ENCODE measurements around the gene ADPRHL1. TPM values are rescaled to one million over a fixed set of nuclear protein-coding genes. Genes with fewer than 3 reads are reported as not detected.

The ADPRHL1 gene
- total and polyA plus RNA-seq, 2 donors (not counting 3 experiments of a cell fraction or from before 2014, with no cell fraction given) = 0.52 to 0.97 TPM

GRCh38 chr13:113458253-113459065 lies 5.2 kb upstream of the ADPRHL1 start:
- no peaks in the 10 kb centered on the region for H3K9me3 ChIP-seq (replicated peaks; ENCODE audit: control insufficient read depth, insufficient read depth, low read length)
- intact Hi-C loops (cut with micrococcal nuclease) = loop anchor here (1.0 kb wide), 1 partner anchor 104 kb away; no protein-coding TSS in a partner anchor
- CTCF ChIA-PET = interaction anchor here (0.6 to 4.9 kb wide), 10 partner anchors 16 to 108 kb away, joined by 3 to 70 read pairs (median 4); partner anchors contain the start of gene DCUN1D2
- H3K4me3 ChIP-seq (replicated peaks in 1 of 3; ENCODE audit: insufficient read depth in 1 of 3, low read depth in 1 of 3, low read length in 3 of 3) = no peak overlapping the region
- no peak overlapping the region for H2AFZ ChIP-seq (ENCODE audit: low read depth, low read length)
- no TSS peak for BruUV-seq (replicated peaks)
- H3K79me2 ChIP-seq (ENCODE audit: control insufficient read depth, insufficient read depth, low read length) = no peaks in the 10 kb centered on the region
- POLR2A ChIA-PET = no interaction called here
- TF ChIP-seq FOS (IDR thresholded peaks at IDR 0.05; ENCODE audit: borderline replicate concordance, insufficient read depth, low read length) (no peak), CTCF (IDR thresholded peaks at IDR 0.05; ENCODE audit: extremely low read depth in 1 of 2, insufficient read depth in 1 of 2, low read depth in 1 of 2, low read length in 2 of 2) (peak; percentile 36 to 64)
- no peaks in the 10 kb centered on the region for H3K27me3 ChIP-seq (ENCODE audit: control insufficient read depth in 2 of 2, insufficient read depth in 2 of 2, low read length in 2 of 2)
- DNase-seq (ENCODE audit: low read depth, low spot score) = no peak
- dilution Hi-C loops (cut with MboI; ENCODE audit: extremely low pct_ligation_motif_present, low sequenced_read_pairs) = no loop called here
- peaks cover 6 to 23% of the 10 kb centered on the region in 2 experiments for H3K36me3 ChIP-seq (ENCODE audit: control insufficient read depth in 2 of 2, extremely low read depth in 1 of 2, insufficient read depth in 2 of 2, low read length in 2 of 2)
- FAIRE-seq = no peak
- no peaks in the 10 kb centered on the region for H3K4me1 ChIP-seq (ENCODE audit: control insufficient read depth, extremely low read depth, insufficient read depth, low read length)
- no peaks in the 10 kb centered on the region for H4K20me1 ChIP-seq (replicated peaks; ENCODE audit: control insufficient read depth, extremely low read depth, insufficient read depth, low read length)
- H3K4me2 ChIP-seq (ENCODE audit: insufficient read depth, low read length) = no peak overlapping the region
- no peak overlapping the region for H3K27ac ChIP-seq (ENCODE audit: insufficient read depth, low read depth, low read length)
- H3K9me1 ChIP-seq (replicated peaks; ENCODE audit: control insufficient read depth, extremely low read depth, insufficient read depth, low read length) = no peaks in the 10 kb centered on the region
- H3K9ac ChIP-seq (replicated peaks; ENCODE audit: extremely low read depth, insufficient read depth, low read length) = no peak overlapping the region

- ChIA-PET CTCF (interaction anchor here (0.6 to 4.9 kb wide), 9 partner anchors 9 to 109 kb away, joined by 3 to 70 read pairs (median 4); partner anchors contain the start of gene DCUN1D2), POLR2A (no interaction called here)
- no peak for DNase-seq (ENCODE audit: low read depth, low spot score)
- dilution Hi-C loops (cut with MboI; ENCODE audit: extremely low pct_ligation_motif_present, low sequenced_read_pairs) (no loop called here), intact Hi-C loops (cut with micrococcal nuclease) (no loop called here)
- Histone ChIP-seq H3K79me2 (ENCODE audit: control insufficient read depth, insufficient read depth, low read length) (no peaks in the 10 kb centered on the region), H3K9me3 (replicated peaks; ENCODE audit: control insufficient read depth, insufficient read depth, low read length) (no peaks in the 10 kb centered on the region), H3K9me1 (replicated peaks; ENCODE audit: control insufficient read depth, extremely low read depth, insufficient read depth, low read length) (no peaks in the 10 kb centered on the region), H3K4me2 (ENCODE audit: insufficient read depth, low read length) (no peak overlapping the region), H2AFZ (ENCODE audit: low read depth, low read length) (no peak overlapping the region), H3K36me3 (ENCODE audit: control insufficient read depth in 2 of 2, extremely low read depth in 1 of 2, insufficient read depth in 2 of 2, low read length in 2 of 2) (peaks cover 6 to 23% of the 10 kb centered on the region in 2 experiments), H3K4me3 (replicated peaks in 1 of 3; ENCODE audit: insufficient read depth in 1 of 3, low read depth in 1 of 3, low read length in 3 of 3) (no peak overlapping the region), H3K9ac (replicated peaks; ENCODE audit: extremely low read depth, insufficient read depth, low read length) (no peak overlapping the region), H3K27me3 (ENCODE audit: control insufficient read depth in 2 of 2, insufficient read depth in 2 of 2, low read length in 2 of 2) (no peaks in the 10 kb centered on the region), H3K4me1 (ENCODE audit: control insufficient read depth, extremely low read depth, insufficient read depth, low read length) (no peaks in the 10 kb centered on the region), H3K27ac (ENCODE audit: insufficient read depth, low read depth, low read length) (no peak overlapping the region), H4K20me1 (replicated peaks; ENCODE audit: control insufficient read depth, extremely low read depth, insufficient read depth, low read length) (no peaks in the 10 kb centered on the region)
- no peak for FAIRE-seq
- no TSS peak for BruUV-seq (replicated peaks)
- no peak for TF ChIP-seq MYC (IDR thresholded peaks at IDR 0.05; ENCODE audit: low read depth, low read length)
- TF ChIP-seq CTCF (IDR thresholded peaks at IDR 0.05; ENCODE audit: extremely low read depth in 1 of 2, insufficient read depth in 1 of 2, low read depth in 1 of 2, low read length in 2 of 2) = peak in 1 of 2 donors; percentile 2
Observed at GRCh38 chr13:113457510-113457909, 4.2 kb upstream of the ADPRHL1 start.

All from endothelial cell of umbilical vein (primary cell).